Measurements from ENCODE around the gene KLHL3. TPM values are rescaled to one million over a fixed set of nuclear protein-coding genes. Genes with fewer than 3 reads are reported as not detected.

Gene KLHL3
- polyA plus RNA-seq, 1 experiment, result 1.1 TPM

DNA sequence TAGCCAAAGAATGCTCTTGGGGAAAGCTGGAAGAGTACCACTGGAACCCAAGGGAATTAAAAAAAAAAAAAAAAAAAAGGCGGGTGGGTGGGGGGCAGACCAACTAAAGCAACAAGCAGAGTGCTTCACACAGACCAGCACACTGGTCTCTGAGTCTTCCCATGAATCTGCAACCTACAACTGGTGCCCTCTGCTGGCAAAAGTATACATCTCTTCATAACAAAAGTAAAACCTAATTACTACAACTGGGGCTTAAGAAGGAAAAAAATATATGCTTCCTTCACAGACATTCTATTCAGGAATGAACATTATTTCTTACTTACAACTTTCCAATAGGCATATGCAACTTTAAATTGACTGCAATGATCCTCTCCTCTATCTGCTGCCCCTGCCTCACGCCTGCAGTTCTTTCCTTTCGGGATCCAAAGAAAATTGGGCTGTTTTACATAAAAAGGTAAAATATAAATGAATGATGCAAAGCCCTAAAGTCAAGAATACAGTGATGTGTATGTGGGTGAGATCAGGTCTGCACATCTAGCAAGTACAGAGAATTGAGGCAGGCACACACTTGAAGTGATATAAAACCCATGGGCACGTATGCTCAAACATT is 7.2 kb upstream of the KLHL3 start:
- no peaks in the 10 kb centered on the region for H3K27me3 ChIP-seq (ENCODE audit: control insufficient read depth, insufficient read depth, low read length)
- H3K36me3 ChIP-seq (ENCODE audit: control insufficient read depth, insufficient read depth, low read length), result no peaks in the 10 kb centered on the region
- POLR2A ChIA-PET, result interaction anchor here (0.7 kb wide), 1 partner anchor 84 kb away, joined by 10 read pairs; no protein-coding TSS in a partner anchor

DNA sequence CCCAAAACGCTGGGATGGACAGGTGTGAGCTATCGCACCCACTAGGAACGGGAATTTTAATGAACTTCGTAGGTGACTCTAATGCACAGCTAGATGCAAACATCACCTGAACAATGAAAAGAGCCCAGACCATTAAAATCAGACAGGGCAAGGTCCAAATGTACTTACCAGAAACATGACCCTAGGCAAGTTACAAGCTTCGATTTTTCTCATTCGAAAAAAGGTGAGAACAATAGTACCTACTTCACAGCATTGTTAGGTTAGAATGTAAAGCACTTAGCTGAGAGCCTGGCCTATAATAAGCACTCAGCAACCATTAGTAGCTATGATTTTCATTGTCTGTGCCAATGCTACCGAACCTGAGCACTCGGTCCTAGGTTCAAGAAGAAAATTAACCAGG is 5.8 kb upstream of the KLHL3 start:
- no peaks in the 10 kb centered on the region for H3K36me3 ChIP-seq (ENCODE audit: control insufficient read depth, insufficient read depth, low read length)
- POLR2A ChIA-PET, result interaction anchor here (0.5 kb wide), 1 partner anchor 99 kb away, joined by 3 read pairs; no protein-coding TSS in a partner anchor
- TF ChIP-seq, protein P1, sequence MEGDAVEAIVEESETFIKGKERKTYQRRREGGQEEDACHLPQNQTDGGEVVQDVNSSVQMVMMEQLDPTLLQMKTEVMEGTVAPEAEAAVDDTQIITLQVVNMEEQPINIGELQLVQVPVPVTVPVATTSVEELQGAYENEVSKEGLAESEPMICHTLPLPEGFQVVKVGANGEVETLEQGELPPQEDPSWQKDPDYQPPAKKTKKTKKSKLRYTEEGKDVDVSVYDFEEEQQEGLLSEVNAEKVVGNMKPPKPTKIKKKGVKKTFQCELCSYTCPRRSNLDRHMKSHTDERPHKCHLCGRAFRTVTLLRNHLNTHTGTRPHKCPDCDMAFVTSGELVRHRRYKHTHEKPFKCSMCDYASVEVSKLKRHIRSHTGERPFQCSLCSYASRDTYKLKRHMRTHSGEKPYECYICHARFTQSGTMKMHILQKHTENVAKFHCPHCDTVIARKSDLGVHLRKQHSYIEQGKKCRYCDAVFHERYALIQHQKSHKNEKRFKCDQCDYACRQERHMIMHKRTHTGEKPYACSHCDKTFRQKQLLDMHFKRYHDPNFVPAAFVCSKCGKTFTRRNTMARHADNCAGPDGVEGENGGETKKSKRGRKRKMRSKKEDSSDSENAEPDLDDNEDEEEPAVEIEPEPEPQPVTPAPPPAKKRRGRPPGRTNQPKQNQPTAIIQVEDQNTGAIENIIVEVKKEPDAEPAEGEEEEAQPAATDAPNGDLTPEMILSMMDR (IDR thresholded peaks at IDR 0.05; ENCODE audit: insufficient read depth, low read depth, low read length), result no peak
- CTCF ChIA-PET, result interaction anchor here (0.5 to 14.5 kb wide), 17 partner anchors 9 to 939 kb away, joined by 3 to 247 read pairs (median 6); partner anchors contain the start of gene HNRNPA0
- H3K27me3 ChIP-seq (ENCODE audit: control insufficient read depth, insufficient read depth, low read length), result no peaks in the 10 kb centered on the region
- no peak for DNase-seq (ENCODE audit: low read depth)
- H3K4me3 ChIP-seq (ENCODE audit: low read depth, low read length), result no peak overlapping the region

More for the DNA sequence above, 7.2 kb upstream of the KLHL3 start:
- CTCF ChIA-PET, result interaction anchor here (0.6 to 14.5 kb wide), 20 partner anchors 8 to 941 kb away, joined by 3 to 247 read pairs (median 6); partner anchors contain the start of gene HNRNPA0
- TF ChIP-seq, protein P1 (IDR thresholded peaks at IDR 0.05; ENCODE audit: insufficient read depth, low read depth, low read length), result peak; percentile 67
- DNase-seq (ENCODE audit: low read depth), result no peak
- no peak overlapping the region for H3K4me3 ChIP-seq (ENCODE audit: low read depth, low read length)

DNA sequence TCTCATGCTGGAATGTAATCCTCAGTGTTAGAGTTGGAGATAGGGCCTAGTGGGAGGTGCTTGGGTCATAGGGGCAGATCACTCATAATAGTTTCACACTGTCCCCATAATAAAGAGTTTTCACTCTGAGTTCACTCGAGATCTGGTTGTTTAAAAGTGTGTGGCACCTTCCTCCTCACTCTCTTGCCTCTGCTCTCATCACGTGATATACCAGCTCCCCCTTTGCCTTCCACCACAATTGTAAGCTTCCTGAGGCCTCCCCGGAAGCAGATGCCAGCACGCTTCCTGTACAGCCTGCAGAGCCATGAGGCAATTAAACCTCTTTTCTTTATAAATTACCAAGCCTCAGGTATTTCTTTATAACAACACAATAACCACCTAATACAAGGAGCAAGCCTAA is 3.8 kb upstream of the KLHL3 start:
- no peak overlapping the region for H3K4me3 ChIP-seq (ENCODE audit: low read depth, low read length)
- TF ChIP-seq, protein P1 (IDR thresholded peaks at IDR 0.05; ENCODE audit: insufficient read depth, low read depth, low read length), result no peak
- no peaks in the 10 kb centered on the region for H3K27me3 ChIP-seq (ENCODE audit: control insufficient read depth, insufficient read depth, low read length)
- CTCF ChIA-PET, result interaction anchor here (1.8 to 14.5 kb wide), 3 partner anchors 81 to 117 kb away, joined by 6 to 247 read pairs (median 141); no protein-coding TSS in a partner anchor
- DNase-seq (ENCODE audit: low read depth), result no peak
- no peaks in the 10 kb centered on the region for H3K36me3 ChIP-seq (ENCODE audit: control insufficient read depth, insufficient read depth, low read length)
- POLR2A ChIA-PET, result no interaction called here

GRCh38 chr5:137738947-137739346 is 3.1 kb upstream of the KLHL3 start:
- no peak for DNase-seq (ENCODE audit: low read depth)
- H3K4me3 ChIP-seq (ENCODE audit: low read depth, low read length), result no peak overlapping the region
- ChIA-PET CTCF (interaction anchor here (1.1 to 14.5 kb wide), 3 partner anchors 12 to 110 kb away, joined by 3 to 247 read pairs (median 141); no protein-coding TSS in a partner anchor), POLR2A (no interaction called here)
- no peaks in the 10 kb centered on the region for H3K27me3 ChIP-seq (ENCODE audit: control insufficient read depth, insufficient read depth, low read length)
- H3K36me3 ChIP-seq (ENCODE audit: control insufficient read depth, insufficient read depth, low read length), result no peaks in the 10 kb centered on the region
- TF ChIP-seq, protein P1 (IDR thresholded peaks at IDR 0.05; ENCODE audit: insufficient read depth, low read depth, low read length), result no peak

GRCh38 chr5:137737349-137738131 is 1.7 kb upstream of the KLHL3 start:
- DNase-seq (ENCODE audit: low read depth), result no peak
- Histone ChIP-seq H3K27me3 (ENCODE audit: control insufficient read depth, insufficient read depth, low read length) (no peaks in the 10 kb centered on the region), H3K36me3 (ENCODE audit: control insufficient read depth, insufficient read depth, low read length) (no peaks in the 10 kb centered on the region), H3K4me3 (ENCODE audit: low read depth, low read length) (no peak overlapping the region)
- POLR2A ChIA-PET, result no interaction called here
- TF ChIP-seq, protein P1 (IDR thresholded peaks at IDR 0.05; ENCODE audit: insufficient read depth, low read depth, low read length), result no peak
- CTCF ChIA-PET, result interaction anchor here (1.6 to 14.5 kb wide), 4 partner anchors 9 to 107 kb away, joined by 3 to 247 read pairs (median 10); no protein-coding TSS in a partner anchor

All from BJ (cell line).